ENCODE measurements around the gene ZKSCAN1.

The ZKSCAN1 gene

DNA sequence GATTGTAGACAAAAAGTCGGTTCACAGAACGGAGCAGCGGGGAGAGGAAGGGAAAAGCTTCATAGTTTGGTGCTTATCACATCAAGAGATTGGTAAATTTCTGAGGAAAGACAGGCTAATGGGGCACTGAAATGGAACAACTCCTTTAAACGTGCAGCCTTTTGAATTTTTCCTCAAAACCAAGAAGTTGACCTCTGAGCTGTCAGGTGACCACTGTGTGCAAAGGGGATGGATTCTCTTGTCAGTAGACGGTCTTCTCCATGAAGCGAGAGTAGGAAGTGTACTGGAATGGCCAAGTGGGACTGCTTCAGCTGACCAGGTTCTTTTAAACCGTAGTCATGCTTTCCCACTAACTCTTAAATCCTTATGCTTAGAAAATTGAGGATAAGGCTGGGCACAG is 22.9 kb downstream of the ZKSCAN1 start:
- TF ChIP-seq CTCF (conservative IDR thresholded peaks at IDR 0.05; ENCODE audit: control insufficient read depth, insufficient read depth, low read depth, low read length) = no peak
- DNase-seq (ENCODE audit: low read depth) = no peak
- no peak overlapping the region for H3K4me3 ChIP-seq (ENCODE audit: control insufficient read depth, low read depth, low read length)

DNA sequence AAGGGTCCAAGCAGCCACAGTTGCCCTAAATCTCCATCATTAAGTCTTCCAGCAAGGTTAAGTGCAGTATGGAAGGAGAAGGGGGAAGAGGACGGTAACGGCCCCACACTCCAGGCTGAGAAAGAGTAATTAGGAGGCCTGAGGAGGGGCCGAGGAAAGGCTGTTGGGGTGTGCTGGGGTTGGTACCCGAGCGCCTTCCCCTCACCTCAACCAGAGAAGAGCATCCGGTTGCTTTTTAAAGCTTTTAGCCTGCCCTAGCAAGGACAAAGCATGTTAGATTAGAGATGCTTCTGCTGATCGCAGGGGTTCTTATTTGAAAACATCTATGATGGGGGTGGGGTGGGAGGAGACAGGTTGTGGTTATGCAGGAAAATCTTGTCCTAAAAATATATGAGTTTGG is 25.2 kb downstream of the ZKSCAN1 start:
- TF ChIP-seq CTCF (conservative IDR thresholded peaks at IDR 0.05; ENCODE audit: control insufficient read depth, insufficient read depth, low read depth, low read length) = no peak
- no peak for DNase-seq (ENCODE audit: low read depth)
- H3K4me3 ChIP-seq (ENCODE audit: control insufficient read depth, low read depth, low read length) = no peak overlapping the region

DNA sequence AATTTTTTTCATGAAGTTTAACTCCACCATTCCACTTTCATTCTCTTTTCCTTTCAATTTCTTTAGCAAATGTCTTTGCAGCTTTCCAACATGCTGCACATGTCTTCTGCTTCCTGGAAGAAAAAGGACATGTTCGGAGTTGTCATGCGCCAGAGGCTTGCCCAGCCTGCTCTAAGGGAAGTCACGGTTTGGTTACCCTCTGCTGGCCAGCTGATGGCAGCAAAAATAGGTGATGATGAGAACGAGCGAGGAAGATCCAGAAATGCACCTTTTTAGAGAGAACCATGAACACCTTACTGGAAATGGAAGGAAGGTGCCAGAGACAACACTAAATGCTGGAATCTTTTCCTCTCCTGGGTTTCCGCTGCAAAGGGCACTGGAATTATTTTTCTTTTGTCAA is 29.3 kb downstream of the ZKSCAN1 start:
- DNase-seq (ENCODE audit: low read depth) = no peak
- no peak overlapping the region for H3K4me3 ChIP-seq (ENCODE audit: control insufficient read depth, low read depth, low read length)
- TF ChIP-seq CTCF (conservative IDR thresholded peaks at IDR 0.05; ENCODE audit: control insufficient read depth, insufficient read depth, low read depth, low read length) = no peak

DNA sequence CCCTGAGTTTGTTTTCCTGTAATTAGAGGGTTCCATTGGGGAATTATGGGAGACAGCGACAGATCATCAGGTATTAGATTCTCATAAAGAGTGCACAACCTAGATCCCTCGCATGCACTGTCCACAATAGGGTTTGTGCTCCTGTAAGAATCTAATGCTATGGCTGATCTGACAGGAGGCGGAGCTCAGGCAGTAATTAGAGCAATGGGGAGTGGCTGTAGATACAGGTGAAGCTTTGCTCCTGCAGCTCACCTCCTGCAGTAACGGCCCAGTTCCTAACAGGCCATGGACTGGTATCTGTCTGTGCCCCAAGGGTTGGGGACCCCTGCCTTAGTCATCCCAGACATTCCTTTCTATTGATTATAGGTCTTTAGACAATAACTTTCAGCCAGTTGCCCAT is 33.3 kb downstream of the ZKSCAN1 start:
- DNase-seq (ENCODE audit: low read depth) = no peak
- no peak overlapping the region for H3K4me3 ChIP-seq (ENCODE audit: control insufficient read depth, low read depth, low read length)
- TF ChIP-seq CTCF (conservative IDR thresholded peaks at IDR 0.05; ENCODE audit: control insufficient read depth, insufficient read depth, low read depth, low read length) = no peak

- TF ChIP-seq CTCF (conservative IDR thresholded peaks at IDR 0.05; ENCODE audit: control insufficient read depth, insufficient read depth, low read depth, low read length) = no peak
- peak; percentile 83 for DNase-seq (ENCODE audit: low read depth)
- H3K4me3 ChIP-seq (ENCODE audit: control insufficient read depth, low read depth, low read length) = peak within 1 kb of the TSS; percentile 94
Measured at GRCh38 chr7:100049441-100050291, 34.3 kb downstream of the ZKSCAN1 start, which contains the start of gene ZSCAN21. TSS of gene ZSCAN21 (plus strand) at chr7:100049774. CDS start at chr7:100057007, 7,233 bp downstream.

GRCh38 chr7:100051611-100052010 is 36.2 kb downstream of the ZKSCAN1 start:
- DNase-seq (ENCODE audit: low read depth) = no peak
- no peak for TF ChIP-seq CTCF (conservative IDR thresholded peaks at IDR 0.05; ENCODE audit: control insufficient read depth, insufficient read depth, low read depth, low read length)

More at GRCh38 chr7:100051611-100052010, 36.2 kb downstream of the ZKSCAN1 start:
- no peak overlapping the region for H3K4me3 ChIP-seq (ENCODE audit: control insufficient read depth, low read depth, low read length)
